ENCODE data around the gene UBE2D4.

UBE2D4 gene

DNA sequence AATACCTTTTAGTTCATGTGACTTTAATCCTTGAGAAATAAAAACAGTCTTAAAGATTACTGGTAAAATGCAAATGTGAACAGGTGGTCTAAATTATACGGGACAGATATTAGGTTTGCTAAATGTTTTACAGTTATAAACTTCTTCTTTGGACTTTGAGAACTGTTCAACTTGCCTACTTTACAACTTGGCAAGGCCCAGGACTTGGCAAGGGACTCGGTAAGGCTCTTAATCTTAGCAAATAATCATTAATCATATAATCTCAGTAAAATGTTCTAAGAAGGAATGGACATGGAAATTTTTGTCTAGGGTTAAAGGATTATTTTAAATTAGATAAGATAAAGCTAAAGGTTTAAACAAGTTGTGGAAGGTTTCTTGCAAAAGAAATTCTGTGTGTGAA, 4.8 kb upstream of the UBE2D4 start:
- Mint-ChIP-seq H3K4me3 (no peak overlapping the region), H3K36me3 (ENCODE audit: low read depth) (peaks cover 5% of the 10 kb centered on the region), H3K4me1 (peaks cover 9% of the 10 kb centered on the region), H3K27ac (no peak overlapping the region), H3K27me3 (ENCODE audit: low read depth) (peaks cover 3% of the 10 kb centered on the region), H3K9me3 (no peaks in the 10 kb centered on the region)
- TF ChIP-seq, protein P1, sequence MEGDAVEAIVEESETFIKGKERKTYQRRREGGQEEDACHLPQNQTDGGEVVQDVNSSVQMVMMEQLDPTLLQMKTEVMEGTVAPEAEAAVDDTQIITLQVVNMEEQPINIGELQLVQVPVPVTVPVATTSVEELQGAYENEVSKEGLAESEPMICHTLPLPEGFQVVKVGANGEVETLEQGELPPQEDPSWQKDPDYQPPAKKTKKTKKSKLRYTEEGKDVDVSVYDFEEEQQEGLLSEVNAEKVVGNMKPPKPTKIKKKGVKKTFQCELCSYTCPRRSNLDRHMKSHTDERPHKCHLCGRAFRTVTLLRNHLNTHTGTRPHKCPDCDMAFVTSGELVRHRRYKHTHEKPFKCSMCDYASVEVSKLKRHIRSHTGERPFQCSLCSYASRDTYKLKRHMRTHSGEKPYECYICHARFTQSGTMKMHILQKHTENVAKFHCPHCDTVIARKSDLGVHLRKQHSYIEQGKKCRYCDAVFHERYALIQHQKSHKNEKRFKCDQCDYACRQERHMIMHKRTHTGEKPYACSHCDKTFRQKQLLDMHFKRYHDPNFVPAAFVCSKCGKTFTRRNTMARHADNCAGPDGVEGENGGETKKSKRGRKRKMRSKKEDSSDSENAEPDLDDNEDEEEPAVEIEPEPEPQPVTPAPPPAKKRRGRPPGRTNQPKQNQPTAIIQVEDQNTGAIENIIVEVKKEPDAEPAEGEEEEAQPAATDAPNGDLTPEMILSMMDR (IDR thresholded peaks at IDR 0.05; ENCODE audit: unreplicated experiment in 3 of 3): no peak

DNA sequence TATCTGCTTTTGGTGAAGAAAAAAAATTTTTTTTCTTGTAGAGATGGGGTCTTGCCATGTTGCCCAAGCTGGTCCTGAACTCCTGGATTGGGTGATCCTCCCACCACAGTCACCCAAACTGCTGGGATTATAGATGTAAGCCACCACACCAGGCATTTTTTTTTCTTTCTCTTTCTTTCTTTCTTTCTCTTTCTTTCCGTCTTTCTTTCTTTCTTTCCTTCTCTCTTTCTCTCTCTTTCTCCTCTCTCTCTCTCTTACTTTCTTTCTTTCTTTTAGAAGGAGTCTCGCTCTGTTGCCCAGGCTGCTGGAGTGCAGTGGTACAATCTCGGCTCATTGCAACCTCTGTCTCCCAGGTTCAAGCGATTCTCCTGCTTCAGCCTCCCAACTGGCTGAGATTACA, 3.5 kb upstream of the UBE2D4 start:
- H3K27ac Mint-ChIP-seq: no peak overlapping the region
- peaks cover 5% of the 10 kb centered on the region for H3K36me3 Mint-ChIP-seq (ENCODE audit: low read depth)
- H3K4me1 Mint-ChIP-seq: peaks cover 14% of the 10 kb centered on the region
- no peak overlapping the region for H3K4me3 Mint-ChIP-seq
- H3K27me3 Mint-ChIP-seq (ENCODE audit: low read depth): peaks cover 3% of the 10 kb centered on the region
- H3K9me3 Mint-ChIP-seq: no peaks in the 10 kb centered on the region
- TF ChIP-seq, protein P1 (IDR thresholded peaks at IDR 0.05; ENCODE audit: unreplicated experiment in 3 of 3): no peak

GRCh38 chr7:43926798-43927123, 525 bp downstream of the UBE2D4 start:
- Mint-ChIP-seq H3K4me3 (peak overlapping the region; percentile 82 to 93 (median 90)), H3K27me3 (ENCODE audit: low read depth) (no peaks in the 10 kb centered on the region), H3K9me3 (no peaks in the 10 kb centered on the region), H3K36me3 (ENCODE audit: low read depth) (no peaks in the 10 kb centered on the region), H3K27ac (peak overlapping the region; percentile 34 to 91 (median 59)), H3K4me1 (peaks cover 14% of the 10 kb centered on the region)
- TF ChIP-seq, protein P1 (IDR thresholded peaks at IDR 0.05; ENCODE audit: unreplicated experiment in 3 of 3): no peak

DNA sequence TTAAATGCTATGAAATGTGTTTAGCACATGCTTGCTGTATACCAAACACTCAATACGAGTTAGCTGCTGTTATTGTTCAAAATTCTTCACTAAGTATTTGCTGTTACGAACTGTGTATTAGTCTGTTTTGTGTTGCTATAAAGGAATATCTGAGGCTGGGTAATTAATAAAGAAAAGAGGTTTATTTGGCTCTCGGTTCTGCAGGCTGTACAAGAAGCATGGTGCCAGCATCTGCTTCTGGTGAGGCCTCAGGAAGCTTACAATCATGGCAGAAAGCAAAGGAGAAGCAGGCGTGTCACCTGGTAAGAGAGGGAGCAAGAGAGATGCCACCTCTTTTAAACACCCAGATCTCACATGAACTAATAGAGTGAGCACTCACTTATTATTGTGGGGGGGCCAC, 1.6 kb downstream of the UBE2D4 start:
- no peaks in the 10 kb centered on the region for H3K36me3 Mint-ChIP-seq (ENCODE audit: low read depth)
- H3K9me3 Mint-ChIP-seq: no peaks in the 10 kb centered on the region
- TF ChIP-seq, protein P1 (IDR thresholded peaks at IDR 0.05; ENCODE audit: unreplicated experiment in 3 of 3): no peak
- H3K4me3 Mint-ChIP-seq: peak overlapping the region; percentile 71 to 82 (median 74)
- H3K27me3 Mint-ChIP-seq (ENCODE audit: low read depth): no peaks in the 10 kb centered on the region
- no peak overlapping the region for H3K27ac Mint-ChIP-seq
- H3K4me1 Mint-ChIP-seq: peaks cover 14% of the 10 kb centered on the region

DNA sequence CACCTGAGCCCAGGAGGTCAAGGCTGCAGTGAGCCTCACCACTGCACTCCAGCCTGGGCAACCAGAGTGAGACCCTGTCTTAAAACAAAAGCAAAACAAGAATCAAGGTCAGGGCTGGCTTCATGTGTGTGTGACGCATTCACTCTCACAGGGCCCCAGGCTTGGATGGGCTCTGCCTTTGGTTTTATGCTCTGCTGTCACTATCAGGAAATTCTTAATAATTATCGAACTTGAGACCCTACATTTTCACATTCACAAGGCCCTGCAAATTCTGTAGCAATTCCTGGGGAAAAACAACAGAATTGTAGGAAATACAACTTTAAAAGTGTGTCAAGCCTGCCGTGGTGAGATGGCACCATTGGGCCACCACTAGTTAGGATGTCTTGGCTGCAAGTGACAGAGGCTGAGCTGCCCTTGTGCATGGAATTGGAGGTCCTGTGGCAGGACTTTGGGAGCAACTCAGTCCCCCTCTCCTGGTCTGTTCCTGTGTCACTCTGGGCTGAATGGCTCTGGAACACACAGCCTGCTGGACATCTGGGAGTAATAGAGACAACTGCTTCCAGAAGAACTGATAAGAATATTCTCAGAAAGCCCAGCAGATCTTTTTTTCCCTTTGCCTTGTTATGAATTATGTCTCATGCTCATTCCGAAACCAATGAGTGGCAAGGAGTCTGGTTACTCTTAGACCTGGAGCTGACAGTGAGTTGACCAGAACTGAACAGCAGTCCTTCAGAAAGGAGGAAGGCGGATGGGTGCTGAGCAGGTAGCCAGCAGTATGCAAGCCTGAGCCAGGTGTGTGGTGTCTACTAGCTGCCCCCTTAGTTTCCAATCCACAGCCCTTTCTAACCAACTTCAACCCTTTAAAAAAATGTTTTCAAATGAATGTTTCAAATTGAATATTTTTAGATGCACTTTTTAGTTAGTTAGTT, 3.6 kb downstream of the UBE2D4 start:
- TF ChIP-seq, protein P1 (IDR thresholded peaks at IDR 0.05; ENCODE audit: unreplicated experiment in 3 of 3): no peak
- Mint-ChIP-seq H3K4me3 (peak overlapping the region in 1 of 3 experiments; percentile 30), H3K9me3 (no peaks in the 10 kb centered on the region), H3K4me1 (peaks cover 9% of the 10 kb centered on the region), H3K27ac (no peak overlapping the region), H3K36me3 (ENCODE audit: low read depth) (no peaks in the 10 kb centered on the region), H3K27me3 (ENCODE audit: low read depth) (no peaks in the 10 kb centered on the region)

DNA sequence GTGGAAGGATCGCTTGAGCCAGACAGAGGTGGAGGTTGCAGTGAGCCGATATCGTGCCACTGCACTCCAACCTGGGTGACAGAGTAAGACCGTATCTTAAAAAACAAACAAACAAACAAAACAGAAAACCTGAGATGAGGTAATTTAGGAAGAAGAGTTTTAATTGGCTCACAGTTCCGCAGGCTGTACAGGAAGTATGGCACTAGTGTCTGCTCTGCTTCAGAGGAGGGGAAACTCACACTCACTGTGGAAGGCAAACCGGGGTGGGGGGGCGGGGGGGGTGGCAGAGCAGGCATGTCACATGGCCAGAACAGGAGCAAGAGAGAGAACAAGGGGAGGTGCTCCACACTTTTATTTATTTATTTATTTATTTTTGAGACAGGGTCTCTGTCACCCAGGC, 5.1 kb downstream of the UBE2D4 start:
- H3K9me3 Mint-ChIP-seq: no peaks in the 10 kb centered on the region
- no peak overlapping the region for H3K27ac Mint-ChIP-seq
- H3K27me3 Mint-ChIP-seq (ENCODE audit: low read depth): no peaks in the 10 kb centered on the region
- no peak overlapping the region for H3K4me3 Mint-ChIP-seq
- H3K36me3 Mint-ChIP-seq (ENCODE audit: low read depth): no peaks in the 10 kb centered on the region
- peaks cover 5% of the 10 kb centered on the region for H3K4me1 Mint-ChIP-seq
- TF ChIP-seq, protein P1 (IDR thresholded peaks at IDR 0.05; ENCODE audit: unreplicated experiment in 3 of 3): no peak
